GM21360 (cell line): ENCODE data around the gene AGL.
"Not testable (repeated sequence)": the region's sequence is repeated elsewhere in the genome, so short reads cannot be mapped to it uniquely, and the experiment has no call there.

Experiments
- ATAC-seq: cut with Tn5 transposase; IDR thresholded peaks from one replicate; pipeline ENCODE4 v1.9.1; 2021; ENCODE audit warnings: mild to moderate bottlenecking, moderate library complexity; ENCODE audit not compliant: unreplicated experiment

The AGL gene

GRCh38 chr1:99850459-99851291 lies 514 bp downstream of the AGL start:
- ATAC-seq: peak; percentile 4

GRCh38 chr1:99851850-99852454 lies 1.8 kb downstream of the AGL start:
- no peak for ATAC-seq

- ATAC-seq: no peak
Observed at GRCh38 chr1:99852648-99853047, 2.5 kb downstream of the AGL start.

GRCh38 chr1:99855914-99856450 lies 5.8 kb downstream of the AGL start:
- ATAC-seq: no peak

- ATAC-seq: not testable (repeated sequence)
Observed at GRCh38 chr1:99857041-99857440, 6.9 kb downstream of the AGL start.

GRCh38 chr1:99858286-99858685 lies 8.1 kb downstream of the AGL start:
- no peak for ATAC-seq

GRCh38 chr1:99858881-99859280 lies 8.7 kb downstream of the AGL start:
- no peak for ATAC-seq

- no peak for ATAC-seq
Observed at GRCh38 chr1:99860703-99861102, 10.5 kb downstream of the AGL start.

GRCh38 chr1:99867682-99868081 lies 17.5 kb downstream of the AGL start:
- no peak for ATAC-seq

- no peak for ATAC-seq
Observed at GRCh38 chr1:99869304-99869703, 19.1 kb downstream of the AGL start.

GRCh38 chr1:99869723-99870122 lies 19.6 kb downstream of the AGL start:
- ATAC-seq: no peak

GRCh38 chr1:99872063-99872462 lies 21.9 kb downstream of the AGL start:
- no peak for ATAC-seq

GRCh38 chr1:99877568-99877967 lies 27.4 kb downstream of the AGL start:
- ATAC-seq: no peak

GRCh38 chr1:99886179-99886578 lies 36.0 kb downstream of the AGL start:
- ATAC-seq: no peak

- ATAC-seq: no peak
Observed at GRCh38 chr1:99886841-99887240, 36.7 kb downstream of the AGL start.

- no peak for ATAC-seq
Observed at GRCh38 chr1:99887890-99888289, 37.7 kb downstream of the AGL start.

- no peak for ATAC-seq
Observed at GRCh38 chr1:99891997-99892396, 41.8 kb downstream of the AGL start.

- not testable (repeated sequence) for ATAC-seq
Observed at GRCh38 chr1:99903278-99903677, 53.1 kb downstream of the AGL start.

GRCh38 chr1:99906535-99906934 lies 56.4 kb downstream of the AGL start:
- ATAC-seq: no peak

GRCh38 chr1:99917214-99917613 lies 67.1 kb downstream of the AGL start:
- ATAC-seq: no peak

GRCh38 chr1:99919220-99919619 lies 69.1 kb downstream of the AGL start:
- ATAC-seq: no peak

GRCh38 chr1:99934801-99935200 lies 84.6 kb downstream of the AGL start:
- no peak for ATAC-seq
